Activated naive CD4-positive, alpha-beta T cell treated with Interleukin-2 at 50 U/mL for 16 hours (primary cell): ENCODE results near the gene HACE1.
"Not testable (repeated sequence)": the region's sequence is repeated elsewhere in the genome, so short reads cannot be mapped to it uniquely, and the experiment has no call there.

Source experiments
- DNase-seq: peaks from one replicate; pipeline ENCODE4 v3.0.0-alpha.2; 2020

HACE1 gene

DNA sequence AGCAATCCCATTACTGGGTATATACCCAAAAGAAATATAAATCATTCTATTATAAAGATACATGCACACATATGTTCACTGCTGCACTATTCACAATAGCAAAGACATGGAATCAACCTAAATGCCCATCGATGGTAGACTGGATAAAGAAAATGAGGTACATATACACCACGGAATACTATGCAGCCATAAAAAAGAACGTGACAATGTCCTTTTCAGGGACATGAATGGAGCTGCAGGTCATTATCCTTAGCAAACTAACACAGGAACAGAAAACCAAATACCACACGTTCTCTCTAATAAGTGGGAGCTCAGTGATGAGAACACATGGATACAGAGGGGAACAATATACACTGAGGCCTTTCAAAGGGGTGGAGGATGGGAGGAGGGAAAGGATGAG, 38.9 kb downstream of the HACE1 start:
- not testable (repeated sequence) for DNase-seq

DNA sequence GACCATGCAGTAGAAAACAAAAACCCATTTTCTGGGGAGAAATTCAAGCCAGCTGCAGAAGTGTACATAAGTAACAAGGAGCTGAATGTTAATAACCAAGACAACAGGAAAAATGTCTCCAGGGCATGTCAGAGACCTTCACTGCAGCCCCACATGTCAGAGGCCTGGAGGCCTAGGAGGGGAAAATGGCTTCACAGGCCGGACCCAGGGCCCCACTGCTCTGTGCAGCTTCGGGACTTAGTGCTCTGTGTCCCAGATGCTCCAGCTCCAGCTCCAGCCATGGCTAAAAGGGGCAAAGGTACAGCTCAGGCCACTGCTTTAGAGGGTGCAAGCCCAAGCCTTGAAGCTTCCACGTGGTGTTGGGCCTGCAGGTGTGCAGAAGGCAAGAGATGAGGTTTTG, 43.6 kb downstream of the HACE1 start:
- DNase-seq = no peak

DNA sequence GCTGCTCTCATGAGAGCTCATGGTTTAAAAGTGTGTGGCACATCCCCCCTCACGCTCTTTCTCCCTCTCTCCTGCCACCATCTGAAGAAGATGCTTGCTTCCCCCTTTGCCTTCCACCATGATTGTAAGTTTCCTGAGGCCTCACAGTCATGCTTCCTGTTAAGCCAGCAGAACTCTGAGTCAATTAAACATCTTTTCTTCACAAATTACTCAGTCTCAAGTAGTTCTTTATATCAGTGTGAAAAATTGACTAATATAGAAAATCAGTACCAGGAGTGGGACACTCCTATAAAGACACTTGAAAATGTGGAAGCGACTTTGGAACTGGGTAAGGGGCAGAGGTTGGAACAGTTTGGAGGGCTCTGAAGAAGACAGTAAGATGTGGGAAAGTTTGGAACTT, 45.0 kb downstream of the HACE1 start:
- DNase-seq = no peak

DNA sequence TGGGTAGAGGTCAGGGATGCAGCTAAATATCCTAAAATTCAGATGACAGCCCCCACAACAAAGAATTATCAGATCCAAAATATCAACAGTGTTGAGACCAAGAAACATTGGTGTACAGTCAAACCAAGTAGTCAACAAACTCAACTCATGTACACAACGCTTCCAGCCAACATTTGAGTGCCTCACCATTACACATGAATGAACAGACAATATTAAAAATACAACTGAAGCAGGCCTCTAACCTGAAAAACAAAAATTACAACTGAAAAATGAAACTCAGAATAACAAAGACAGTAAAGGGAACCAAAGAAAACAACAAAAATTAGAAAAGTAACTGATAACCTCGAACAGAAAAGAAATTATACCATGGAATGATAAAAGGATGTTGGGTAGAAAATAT, 46.2 kb downstream of the HACE1 start:
- no peak for DNase-seq

- DNase-seq = no peak
These were observed 50.6 kb downstream of the HACE1 start for GRCh38 chr6:104809116-104809515.

DNA sequence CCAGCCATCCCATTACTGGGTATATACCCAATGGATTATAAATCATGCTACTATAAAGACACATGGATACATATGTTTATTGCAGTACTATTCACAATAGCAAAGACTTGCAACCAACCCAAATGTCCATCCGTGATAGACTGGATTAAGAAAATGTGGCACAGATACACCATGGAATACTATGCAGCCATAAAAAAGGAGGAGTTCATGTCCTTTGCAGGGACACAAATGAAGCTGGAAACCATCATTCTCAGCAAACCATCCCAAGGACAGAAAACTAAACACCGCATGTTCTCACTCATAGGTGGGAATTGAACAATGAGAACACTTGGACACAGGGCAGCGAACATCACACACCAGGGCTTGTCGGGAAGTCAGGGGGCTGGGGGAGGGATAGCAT, 54.4 kb downstream of the HACE1 start:
- not testable (repeated sequence) for DNase-seq

DNA sequence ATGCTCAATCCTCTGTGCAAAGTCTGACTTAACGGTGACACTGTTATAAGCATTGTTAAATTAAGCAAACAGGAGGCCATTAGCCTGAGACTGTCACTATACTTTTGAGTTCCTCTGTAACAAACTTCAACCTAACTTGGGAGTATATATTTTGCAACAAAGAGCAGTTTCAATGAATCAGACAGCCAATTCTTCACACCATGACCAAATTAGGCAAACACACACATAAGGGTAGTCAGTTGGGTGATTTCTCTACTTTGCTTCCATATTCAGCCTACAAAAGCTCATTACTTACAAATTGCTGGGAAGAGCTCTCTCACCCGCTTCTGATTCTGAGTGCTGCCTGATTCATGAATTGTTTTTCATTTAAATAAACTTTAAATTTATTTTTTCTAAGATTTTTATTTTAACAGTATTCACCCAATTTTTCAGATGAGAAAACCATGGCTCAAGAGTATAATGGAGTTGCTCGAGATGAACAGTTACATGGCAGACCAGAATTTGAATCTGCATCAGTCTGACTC, 60.5 kb downstream of the HACE1 start:
- DNase-seq = no peak

DNA sequence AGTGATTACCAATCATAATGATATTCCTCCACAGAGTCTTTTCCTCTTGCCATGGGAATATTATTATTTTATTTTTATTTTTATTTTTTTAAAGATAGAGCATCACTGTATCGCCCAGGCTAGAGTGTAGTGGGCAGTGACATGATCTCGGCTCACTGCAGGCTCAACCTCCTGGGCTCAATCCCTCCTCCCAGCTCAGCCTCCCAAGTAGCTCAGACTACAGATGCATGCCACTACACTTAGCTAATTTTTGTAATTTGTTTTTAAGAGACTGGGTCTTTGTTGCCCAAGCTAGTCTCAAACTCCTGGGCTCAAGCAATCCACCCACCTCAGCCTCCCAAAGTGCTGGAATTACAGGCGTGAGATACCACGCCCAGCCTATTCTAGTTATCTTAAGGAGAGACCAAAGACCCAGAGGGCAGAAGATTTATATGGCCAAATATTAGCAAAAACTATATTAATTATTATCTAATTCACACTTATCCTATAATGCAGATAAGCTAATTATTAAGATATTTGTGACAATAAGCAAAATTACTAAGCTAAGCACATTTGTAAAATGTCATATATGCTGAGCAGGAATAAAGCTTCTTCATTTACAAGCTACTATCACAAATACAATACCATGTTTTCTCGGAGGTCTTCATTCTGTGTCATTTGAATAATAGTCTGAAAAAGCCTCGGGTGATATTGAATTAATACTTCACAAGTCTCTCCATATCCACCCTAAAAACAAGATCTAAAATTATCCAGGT, 63.5 kb downstream of the HACE1 start:
- no peak for DNase-seq

- DNase-seq = no peak
These were observed 64.4 kb downstream of the HACE1 start for GRCh38 chr6:104795363-104795762.

GRCh38 chr6:104789770-104790190, 69.9 kb downstream of the HACE1 start:
- DNase-seq = no peak

GRCh38 chr6:104788400-104788799, 71.3 kb downstream of the HACE1 start:
- DNase-seq = no peak

DNA sequence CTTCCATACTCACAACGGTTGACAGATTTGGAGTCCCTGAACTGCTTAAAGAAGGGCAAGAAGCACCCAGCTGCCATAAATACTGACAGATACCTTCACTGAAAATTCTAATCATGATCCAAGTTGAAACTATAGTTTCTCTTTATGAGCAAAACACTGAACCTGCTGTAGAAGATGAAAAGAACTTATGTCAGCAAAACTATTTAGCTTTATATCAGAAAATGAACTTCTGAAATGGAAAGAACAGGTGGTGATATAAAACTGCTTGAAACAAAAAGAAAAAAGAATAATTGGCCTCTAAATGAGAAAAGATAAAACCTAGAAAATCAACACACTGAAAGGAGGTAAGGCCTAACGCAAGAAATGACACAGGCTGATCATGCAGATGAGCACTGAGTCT, 72.4 kb downstream of the HACE1 start:
- DNase-seq = no peak

GRCh38 chr6:104784884-104785283, 74.8 kb downstream of the HACE1 start:
- no peak for DNase-seq

DNA sequence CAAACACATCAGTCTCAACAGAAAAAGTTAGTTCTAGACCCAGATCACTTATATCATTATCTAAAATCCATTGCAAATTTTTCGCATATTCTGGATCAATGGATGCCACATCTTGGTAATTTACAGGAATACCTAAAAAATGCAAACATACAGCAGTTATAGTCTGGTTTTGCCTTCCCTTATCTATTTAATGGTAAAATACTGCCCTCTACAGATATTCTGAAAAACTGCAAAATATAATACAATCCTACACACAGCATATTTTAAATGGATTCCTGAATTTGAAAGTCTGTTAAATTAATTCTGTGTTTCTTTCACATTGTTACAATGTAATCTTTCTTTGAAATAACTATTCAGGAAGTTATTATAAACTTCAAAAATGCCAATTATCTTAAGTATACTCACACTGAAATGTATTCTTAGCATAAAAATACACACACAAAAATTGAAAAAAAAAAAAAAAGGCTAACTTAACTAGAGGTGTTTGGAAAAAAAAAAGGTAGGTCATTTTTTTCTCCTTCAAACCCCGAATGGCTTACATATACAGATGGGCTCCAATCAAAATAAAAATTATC, 88.4 kb downstream of the HACE1 start:
- DNase-seq = no peak

- DNase-seq = no peak
These were observed 90.8 kb downstream of the HACE1 start for GRCh38 chr6:104768906-104769305.

DNA sequence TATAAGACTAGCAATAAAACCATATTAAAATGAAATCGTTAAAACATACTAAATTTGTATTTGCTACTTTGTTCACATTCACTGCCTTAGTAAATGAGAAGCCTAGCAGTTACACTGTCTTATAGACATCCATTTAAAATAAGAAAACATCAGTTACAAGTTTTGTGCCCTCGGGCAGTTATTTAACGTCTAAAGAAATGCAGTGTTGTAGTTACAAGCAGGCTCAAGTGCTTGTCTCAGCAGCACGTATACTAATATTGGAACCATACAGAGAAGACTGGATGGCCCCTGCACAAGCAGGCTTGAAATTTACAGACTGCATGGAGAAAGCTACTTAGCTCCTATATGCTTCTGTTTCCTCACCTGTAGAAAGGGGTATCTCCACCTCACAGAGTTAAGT, 93.1 kb downstream of the HACE1 start:
- DNase-seq = no peak

- no peak for DNase-seq
These were observed 104.8 kb downstream of the HACE1 start for GRCh38 chr6:104754788-104755409.

- DNase-seq = no peak
These were observed 106.5 kb downstream of the HACE1 start for GRCh38 chr6:104753251-104753650.

DNA sequence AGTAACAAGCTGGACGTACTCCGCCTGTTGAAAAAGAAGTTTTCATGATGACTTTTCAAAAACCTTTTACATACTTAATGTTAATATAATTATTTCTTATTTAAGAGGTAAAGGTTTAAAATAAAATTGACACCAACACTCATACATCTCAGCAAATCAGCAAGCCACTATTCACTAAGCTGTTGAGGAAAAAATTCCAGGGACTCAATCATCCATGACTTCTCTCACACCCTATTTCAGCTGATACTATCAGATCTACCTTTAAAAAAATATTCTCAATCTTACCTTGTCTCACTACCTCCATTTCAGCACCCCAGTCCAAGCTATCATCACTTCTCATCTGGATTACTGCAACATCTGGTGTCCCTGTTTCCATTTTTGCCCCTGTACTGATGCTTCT, 109.3 kb downstream of the HACE1 start:
- DNase-seq = no peak

GRCh38 chr6:104739124-104739523, 120.6 kb downstream of the HACE1 start:
- DNase-seq = not testable (repeated sequence)

GRCh38 chr6:104737567-104737966, 122.2 kb downstream of the HACE1 start:
- not testable (repeated sequence) for DNase-seq

DNA sequence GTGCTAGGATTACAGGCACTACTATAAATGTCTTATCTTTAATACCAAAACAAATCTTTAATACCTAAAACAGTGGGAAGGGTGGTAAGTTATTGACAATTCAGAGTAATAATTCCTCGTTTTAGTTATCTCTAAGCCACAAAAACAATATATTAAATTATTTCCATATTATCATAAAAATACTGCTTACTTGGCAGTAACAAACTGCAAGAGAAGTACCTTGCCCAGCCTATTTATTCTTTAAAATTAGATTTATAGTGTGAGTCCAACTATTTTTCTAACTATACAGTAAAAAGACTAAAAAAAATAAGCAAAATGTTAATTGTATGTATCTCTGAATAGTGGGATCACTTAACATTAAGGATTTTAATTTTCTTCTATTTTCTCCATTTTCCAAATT, 123.2 kb downstream of the HACE1 start:
- DNase-seq = no peak

DNA sequence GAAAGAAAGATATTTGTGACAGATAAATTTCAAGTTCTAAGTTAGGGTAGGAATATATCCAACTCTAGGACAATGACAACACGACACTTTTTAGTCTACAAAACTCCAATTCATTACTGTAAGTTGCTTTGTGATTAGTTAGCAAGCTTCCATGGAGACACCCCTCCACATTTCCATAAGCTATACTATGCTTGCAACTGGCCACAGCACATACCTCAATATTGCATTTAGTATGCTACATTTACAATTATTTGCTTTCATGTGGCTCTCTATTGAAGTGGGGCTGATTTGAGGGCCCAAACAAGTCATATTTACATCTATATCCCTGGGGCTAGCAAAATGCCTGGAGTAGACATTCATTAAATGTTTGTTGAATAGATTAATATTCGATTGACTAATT, 129.3 kb downstream of the HACE1 start:
- no peak for DNase-seq

GRCh38 chr6:104729433-104729832, 130.3 kb downstream of the HACE1 start:
- no peak for DNase-seq
